ENCODE measurements around the gene DLK1.

The DLK1 gene

DNA sequence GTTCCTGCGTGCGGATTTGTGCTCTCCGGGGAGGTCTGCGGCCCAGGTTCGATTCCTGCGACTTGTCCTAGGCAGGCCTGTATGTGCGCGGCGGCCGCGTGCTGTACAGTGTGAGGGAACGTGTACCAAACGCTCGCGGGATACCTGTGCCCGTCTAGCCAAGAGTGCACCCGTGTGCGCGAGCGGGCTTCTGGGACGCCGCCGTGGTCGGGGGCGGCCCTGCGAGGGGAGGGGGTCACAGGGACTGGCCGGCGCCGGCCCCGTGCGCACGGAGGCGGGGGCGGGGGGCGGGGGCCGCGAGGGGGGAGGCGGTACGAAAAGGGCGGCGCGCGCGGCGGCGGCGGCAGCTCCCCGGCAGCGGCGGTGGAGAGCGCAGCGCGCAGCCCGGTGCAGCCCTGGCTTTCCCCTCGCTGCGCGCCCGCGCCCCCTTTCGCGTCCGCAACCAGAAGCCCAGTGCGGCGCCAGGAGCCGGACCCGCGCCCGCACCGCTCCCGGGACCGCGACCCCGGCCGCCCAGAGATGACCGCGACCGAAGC, at the start of gene DLK1:
Gene DLK1, plus strand, starts transcription at position 343 of the 536 bp plus-strand sequence. Its CDS starts 177 bp downstream, at position 520.
- DNase-seq, result no peak

DNA sequence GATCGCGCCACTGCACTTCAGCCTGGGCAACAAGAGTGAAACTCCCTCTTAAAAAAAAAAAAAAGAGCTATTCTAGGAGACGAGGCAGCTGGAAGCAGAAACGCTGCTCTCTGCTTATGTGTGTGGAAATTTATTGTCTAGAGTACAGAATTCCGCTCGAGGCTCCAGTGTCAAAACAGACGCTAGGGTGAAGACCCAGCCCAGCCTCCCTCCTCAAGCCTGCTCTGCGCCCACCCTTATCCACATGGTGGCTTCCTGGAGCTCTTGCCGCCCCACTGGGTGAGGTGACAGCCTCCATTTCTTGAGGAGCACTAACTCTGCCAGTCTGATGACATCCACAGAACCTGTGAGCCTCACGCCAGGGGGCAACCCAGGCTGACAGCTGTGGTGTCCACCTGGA, 49.5 kb upstream of the DLK1 start:
- no peak for DNase-seq

DNA sequence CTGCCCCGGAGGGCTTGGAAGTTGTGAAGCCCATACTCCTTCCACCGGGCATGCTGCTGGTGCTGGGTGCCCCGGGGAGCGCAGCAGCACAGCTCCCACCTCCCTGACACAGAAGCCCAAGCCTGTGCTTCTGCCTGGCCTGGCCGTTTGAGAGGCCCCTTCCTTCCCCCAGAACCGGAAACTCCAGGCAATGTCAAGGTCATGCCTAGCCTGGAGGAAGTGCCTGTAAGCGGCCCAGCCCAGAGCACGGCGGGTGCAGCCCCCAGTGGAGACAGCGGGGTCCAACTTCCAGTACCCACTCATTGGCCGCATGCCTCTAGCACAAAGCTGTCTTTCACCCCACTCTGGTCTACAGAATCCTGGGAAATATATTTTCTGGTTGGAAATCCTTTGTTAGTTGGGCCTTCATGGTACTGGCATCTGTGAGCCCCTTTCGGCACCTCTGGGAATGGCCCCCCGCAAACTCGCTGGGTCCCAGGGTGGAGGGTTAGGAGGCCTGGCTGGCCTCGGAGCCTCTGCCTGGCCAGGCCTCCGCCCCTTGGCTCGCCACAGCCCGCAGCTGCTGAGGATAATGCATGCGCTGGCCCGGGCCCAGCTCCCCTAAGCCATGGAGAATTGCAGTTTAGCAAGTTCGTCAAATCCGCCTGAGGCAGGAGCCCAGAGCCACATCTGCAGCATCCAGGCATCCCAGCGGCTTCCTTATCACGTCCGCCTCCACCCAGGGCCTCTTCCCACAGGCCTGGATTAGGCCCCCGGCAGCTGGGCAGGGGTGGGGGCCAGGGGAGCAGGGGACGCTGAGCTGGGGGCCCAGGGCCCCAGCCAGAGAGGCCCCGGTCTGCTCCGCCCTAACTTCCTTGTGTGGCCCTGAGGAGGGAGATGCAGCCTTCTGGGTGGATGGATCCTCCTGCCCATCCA, 48.9 kb upstream of the DLK1 start:
- no peak for DNase-seq

DNA sequence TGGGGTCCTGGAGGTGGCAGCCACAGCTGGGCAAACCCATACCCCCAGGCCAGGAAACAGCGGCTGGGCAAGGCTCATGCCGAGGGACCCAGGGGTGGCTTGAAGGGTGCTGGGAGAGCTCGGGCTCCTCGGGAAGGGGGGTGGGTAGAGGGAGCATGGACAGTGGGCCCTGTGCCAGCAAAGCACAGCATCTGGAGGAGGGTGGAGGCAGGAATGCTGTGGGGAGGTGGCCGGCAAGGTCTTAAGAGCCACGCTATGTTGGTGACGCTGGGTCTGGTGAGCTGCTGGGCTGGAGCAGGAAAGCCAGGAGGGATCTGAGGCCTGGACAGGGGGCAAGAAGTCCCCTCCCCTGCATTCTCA, 48.2 kb upstream of the DLK1 start:
- no peak for DNase-seq

DNA sequence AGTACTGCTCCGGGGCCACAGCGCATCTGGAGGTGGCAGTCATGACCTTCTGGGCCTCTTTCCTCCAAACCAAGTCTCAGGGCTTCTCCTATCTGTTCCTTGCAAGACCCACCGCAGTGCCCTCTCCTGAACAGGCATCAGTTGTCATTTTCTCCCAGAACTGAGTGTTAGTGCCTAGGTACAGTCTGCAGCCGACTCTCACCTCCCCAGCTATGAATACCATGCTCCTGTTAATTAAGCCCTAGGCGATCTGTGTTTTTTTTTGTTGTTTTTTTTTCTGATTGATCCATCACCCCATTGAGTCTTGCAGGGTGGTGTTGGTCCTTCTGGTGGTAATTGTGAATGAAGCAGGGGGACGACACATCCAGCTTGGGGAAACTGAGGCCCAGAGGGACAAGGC, 47.5 kb upstream of the DLK1 start:
- no peak for DNase-seq

DNA sequence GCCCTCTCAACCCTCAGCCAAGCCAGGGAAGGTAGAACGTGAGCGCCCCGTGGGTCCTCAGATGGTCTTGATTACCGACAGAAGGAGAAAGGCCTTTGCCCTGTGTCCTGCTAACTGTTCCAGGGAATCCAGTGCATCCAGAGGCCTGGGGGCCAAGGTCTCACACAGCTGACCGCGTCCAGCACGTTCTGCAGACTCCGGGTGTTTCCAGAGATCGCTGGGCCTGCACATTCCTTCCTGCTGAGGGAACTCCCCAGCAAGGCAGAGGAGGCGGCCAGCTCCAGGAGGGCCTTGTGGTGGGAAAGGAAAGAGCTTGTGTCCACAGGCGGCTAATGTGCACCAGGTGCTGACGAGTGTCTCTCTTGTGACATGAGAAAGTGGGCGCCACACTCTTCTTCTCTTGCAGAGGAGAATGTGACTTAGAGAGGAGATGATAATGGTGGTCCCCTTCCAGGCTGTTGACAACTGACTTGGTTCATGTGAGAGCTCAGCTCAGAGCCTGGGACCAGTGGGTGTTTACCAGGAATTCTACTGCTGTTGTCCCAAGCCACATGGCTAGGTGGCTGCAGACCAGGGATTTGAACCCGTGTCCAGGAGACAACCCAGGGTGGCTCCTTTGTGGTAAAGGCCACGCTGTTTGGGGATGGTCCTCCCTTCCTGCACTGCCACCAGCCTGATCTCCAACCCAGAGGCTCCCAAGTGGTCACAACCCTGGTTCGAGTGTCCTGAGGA, 46.8 kb upstream of the DLK1 start:
- DNase-seq, result no peak

DNA sequence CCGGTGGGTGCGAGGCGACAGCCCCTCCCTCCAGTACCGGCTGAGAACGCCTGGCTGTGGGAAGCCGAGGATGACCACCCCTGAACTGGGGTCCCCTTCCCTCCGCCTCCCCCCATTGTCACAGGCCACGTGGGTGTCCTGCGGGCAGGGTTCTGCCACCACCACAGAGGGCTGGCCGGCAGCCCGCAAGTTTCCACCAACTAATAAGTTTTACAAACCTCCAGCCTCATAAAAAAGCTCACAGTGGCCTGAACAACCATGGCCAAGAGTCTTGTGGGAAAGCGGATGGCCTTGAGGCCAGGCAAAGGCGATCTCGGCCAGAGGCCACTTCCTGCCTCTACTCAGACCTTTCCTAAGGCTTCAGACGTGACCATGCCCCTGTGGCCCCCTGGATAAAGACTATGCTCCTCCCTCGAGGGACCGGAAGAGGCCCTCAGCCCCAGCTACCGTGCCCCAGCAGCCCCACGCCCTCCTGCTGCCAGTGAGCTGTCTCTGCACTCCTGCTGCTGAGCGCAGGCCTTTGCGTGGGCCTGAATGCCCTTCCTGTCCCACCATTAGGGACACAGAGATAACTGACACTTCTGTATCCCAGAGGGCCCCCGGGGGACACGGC, 46.1 kb upstream of the DLK1 start:
- DNase-seq, result no peak

DNA sequence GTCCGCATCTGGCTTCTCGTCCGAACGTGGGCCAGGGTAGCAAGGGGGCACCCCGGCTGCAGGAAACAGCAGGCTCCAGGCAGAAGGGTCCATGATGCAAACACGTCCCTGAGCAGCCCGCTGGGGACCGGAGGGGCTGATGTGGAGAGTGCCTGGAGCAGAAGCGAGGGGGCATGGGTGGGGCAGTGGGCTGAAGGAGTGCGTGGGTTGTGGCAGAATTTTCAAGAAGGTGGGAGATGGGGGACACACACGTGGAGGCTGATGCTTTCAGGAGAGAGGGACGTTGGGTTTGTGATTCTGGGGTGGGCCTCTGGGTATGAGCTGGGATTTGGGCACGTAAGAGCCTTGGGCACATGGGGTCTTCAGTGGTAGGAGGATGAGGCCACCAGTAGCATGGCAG, 45.6 kb upstream of the DLK1 start:
- DNase-seq, result no peak

DNA sequence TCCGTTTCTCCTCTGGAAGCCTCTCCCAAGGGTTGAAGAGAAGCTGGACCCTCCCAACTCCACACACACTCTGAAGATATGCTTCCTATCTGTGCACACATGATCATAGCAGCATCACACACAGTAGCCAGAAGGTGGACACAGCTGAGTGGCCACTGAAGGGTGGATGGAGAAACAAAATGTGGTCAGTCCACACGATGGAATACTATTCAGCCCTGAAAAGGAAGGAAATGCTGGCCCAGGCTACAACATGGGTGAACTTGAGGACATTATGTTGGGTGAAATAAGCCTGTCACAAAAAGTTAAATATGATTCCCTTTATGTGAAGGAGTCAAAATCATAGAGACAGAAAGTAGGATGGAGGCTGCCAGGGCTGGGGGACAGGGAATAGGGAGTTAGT, 43.9 kb upstream of the DLK1 start:
- DNase-seq, result no peak

DNA sequence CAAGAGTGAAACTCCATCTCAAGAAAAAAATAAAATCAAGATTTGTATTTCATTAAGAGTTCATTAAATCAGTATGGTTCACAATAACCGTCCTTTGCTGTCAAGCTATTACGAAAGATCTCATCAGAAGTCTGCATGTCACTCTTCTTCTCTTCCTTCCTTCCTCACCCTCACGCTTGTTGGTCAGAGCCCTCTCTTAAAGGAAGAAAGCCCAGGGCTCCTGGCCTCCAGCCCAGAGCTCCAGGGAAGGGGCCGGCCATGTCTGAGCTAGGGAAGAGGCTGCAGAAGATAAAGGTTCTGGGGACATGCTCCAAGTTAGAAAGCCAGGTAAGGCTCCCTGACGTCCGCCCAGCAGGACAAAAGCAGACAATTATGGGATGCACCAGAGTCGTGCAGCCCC, 43.1 kb upstream of the DLK1 start:
- no peak for DNase-seq

DNA sequence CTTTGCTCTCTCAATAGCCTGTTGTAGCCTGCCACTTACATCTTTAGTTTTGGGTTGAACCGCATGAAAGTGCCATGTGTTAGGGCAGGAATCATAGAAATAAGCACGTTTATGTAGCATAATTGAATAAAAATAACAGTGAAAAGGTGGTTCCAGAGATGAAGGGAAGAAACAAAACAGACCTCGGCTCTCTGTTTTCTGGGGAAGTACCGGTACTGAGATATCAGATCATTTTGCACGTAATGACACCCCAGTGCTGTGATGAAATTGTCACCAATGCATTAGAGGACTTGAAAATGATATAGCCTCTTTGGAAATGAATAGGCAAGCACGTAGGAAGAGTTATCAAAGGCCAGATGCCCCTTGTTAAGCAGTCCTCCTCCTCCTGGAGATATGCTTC, 42.5 kb upstream of the DLK1 start:
- no peak for DNase-seq

DNA sequence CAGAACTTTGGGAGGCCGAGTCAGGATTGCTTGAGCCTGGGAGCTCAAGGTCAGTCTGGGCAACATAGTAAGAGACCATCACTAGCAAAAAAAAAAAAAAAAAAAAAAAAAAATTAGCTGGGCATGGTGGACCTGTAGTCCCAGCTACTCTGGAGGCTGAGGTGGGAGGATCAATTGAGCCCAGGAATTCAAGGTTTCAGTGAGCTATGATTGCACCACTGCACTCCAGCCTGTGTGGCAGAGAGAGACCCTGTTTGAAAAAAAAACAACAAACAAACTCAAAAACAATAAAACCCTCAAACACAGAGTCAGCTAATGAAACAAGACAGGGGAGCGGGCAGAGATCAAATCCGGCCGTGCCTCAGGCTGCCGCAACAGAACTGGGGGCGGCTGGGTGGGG, 41.7 kb upstream of the DLK1 start:
- no peak for DNase-seq

DNA sequence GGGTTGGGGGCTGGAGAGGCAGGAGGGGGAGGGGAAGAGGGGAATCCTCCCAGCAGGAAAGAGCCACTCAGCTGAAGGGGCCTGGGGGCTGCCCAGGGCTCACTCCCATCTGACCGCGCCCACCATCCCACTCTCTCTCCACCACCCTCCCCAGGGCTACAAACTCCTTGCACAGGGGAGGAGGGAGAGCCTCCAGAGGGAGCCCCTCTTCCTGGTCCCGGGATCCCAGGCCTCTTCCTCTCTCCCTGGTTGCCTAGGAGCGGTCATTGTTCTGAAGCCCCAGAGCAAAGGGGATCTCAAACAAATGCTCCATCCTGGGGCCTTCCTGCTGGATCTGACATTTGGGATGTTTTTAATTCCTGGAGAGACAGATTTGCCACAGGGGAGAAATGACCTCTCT, 39.8 kb upstream of the DLK1 start:
- no peak for DNase-seq

DNA sequence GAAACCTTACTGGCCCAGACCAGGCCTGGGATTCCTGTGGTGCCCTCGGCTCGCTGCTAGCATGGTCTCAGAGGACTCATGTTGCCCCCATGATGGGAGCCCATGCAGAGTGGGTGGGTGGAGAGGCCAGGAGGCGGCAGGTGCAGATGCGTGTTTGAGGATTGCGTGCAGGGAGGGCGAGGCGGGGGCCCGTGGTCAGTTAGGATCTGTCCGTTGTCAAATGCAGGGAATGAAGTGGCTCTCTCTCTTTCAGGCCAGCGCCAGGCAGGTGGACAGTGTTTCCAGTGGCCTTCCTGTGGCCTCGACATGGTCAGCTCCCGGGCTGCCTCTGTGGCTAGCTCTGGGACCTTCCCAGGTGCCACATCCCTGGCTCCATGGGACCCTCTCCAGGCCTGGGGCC, 39.3 kb upstream of the DLK1 start:
- no peak for DNase-seq

DNA sequence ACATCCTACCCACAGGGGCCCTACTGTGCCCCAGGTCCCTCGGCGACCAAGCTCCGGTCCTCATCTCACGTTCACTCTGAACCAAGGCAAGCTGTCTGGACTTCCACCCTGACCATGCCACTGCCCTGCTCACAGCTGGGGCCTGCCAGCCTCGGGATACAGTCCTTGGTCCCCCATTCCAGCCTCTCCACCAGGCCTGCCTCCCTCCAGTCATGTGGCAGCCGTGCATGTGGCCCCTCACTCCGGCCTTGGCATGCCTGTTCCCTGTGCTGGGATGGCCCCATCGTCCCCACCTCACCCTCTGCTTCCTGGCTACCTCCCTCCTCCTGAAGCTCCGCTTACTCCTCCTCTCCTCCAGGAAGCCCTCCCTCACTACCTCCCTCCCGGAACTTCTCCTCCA, 38.6 kb upstream of the DLK1 start:
- DNase-seq, result no peak

DNA sequence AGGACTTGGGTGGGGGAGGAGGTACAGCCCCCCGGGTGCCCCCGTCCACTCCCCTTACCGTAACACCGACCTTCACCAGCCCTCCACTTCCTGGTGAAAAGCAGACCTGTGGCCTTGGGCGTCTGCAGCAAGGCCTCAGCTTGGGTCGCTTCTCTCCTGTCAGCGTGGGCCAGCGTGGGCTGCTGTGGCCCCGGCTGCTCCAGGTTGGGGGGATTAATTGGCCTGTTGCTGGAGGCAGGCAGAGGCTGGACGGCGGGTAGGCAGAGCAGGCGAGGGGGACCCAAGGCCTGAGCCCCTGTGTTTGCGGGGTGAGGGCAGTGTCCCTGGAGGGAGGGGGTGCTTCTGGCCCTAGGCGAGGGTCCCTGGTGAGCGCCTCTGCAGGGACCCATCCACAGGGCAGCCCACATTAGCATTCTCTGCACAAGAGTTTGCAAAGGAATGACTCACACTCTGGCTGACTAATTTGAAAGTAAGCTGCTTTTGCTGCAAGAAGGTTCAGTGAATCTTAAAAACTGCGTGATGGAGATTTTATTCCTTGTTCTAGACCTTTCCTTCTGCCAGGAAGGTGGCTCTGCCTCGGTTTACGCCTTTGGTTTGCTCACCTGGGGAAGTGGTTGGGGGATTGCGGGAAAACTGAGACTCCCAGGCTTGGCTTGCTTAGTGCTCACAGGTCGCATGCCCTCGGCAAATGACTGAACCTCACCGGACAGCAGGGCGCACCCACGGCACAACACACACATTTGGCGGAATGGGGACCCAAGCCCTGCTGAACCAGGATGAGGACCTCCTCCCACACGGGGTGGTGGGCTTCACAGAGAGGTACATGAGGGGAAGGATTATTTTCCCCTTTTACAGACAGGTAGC, 37.9 kb upstream of the DLK1 start:
- DNase-seq, result no peak

DNA sequence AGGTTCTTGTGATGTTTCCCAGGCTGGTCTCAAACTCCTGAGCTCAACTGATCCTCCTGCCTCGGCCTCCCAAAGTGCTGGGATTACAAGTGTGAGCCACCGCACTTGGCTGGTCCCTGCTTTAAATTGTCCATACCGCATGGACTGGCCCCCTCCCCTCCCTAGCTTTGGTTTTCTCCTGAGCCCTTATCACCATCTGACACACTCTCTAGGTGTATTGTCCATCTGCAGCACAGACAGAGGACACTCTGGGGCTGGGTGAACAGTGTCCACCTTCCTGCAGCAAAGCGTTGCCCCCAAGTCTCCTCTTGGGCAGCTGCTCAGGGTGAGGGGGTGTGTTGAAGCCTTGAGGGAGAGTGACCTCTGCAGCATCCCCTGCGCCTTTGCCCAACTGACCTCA, 36.0 kb upstream of the DLK1 start:
- DNase-seq, result no peak

DNA sequence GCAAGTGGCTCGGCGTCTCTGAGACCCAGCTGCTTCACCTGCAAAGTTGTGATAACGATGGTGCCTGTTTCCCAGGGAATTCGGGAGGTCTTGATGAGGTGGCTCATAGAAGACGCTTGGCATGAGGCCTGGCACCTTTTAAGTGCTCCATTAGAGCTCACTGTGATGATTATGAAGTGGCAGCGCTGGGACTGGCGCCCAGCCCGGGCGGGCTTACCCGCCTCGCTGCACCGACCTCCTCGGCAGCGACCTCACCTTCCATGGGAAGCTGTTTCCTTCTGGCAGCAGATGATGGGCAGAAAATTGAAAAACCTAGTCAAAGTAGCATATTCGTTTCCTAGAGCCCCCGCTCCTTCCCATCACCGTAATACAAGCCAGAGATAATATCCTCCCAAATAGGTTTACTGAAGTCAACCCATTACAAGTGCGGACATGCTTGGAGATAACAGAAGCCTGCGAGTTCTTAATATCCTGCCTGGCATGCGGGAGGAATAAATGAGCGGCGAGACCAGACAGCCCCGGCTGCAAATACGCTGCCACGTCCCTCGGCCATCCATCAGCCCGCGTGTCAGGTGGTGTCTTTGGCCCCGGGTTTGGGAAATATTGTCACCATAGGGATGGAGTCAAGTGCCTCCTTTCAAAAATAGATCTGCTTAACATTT, 35.2 kb upstream of the DLK1 start:
- DNase-seq, result no peak

DNA sequence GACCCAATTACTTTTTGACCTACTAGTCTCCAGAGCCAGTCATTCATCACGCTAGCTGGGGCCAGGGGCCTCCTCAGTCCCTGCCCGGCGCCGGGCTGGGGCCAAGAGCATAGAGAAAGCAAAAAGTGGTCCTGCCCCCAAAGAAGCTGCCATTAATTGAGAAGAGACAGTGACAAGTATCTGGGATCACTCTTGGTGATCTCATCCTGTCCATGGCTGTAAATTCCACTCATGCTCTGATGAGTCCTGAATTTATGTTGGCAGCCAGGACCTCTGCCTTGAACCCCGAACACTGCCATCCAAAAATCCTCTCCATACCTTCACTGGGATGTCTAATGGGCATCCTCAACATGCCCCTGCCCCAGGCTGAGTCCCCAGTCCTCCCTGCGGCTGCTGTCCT, 34.4 kb upstream of the DLK1 start:
- no peak for DNase-seq

DNA sequence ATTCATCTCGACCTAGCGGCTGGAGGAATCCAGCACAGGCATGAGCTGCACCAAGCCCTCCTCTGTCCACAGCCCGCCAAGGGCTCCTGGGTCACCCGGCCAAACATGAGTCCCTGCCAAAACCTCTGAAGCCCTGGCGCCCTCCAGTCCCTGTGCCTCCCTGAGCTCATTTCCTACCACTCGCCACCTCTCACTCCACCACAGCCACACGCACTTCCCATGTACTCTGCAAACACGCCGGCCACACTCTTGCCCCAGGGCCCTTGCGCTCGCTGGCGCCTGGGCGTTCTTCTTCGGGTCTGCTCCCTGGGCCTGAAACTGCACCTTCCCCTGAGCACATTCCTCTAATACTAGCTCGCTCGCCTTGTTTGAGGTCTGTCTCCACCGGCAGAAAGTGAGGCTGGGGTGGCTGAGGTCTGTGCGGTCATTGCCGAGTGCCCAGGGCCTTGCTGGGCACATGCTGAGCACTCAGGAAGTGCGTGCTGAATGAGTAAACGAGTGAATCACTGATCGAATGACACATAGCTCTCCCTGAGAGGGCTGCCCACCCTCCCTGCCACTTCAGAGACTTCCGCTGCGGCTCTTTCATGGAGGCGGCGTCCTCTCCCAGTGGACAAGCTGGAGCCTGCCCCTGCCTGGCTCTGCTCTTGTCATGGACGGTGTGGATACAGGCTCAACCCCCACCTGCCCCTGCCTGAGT, 33.7 kb upstream of the DLK1 start:
- no peak for DNase-seq

DNA sequence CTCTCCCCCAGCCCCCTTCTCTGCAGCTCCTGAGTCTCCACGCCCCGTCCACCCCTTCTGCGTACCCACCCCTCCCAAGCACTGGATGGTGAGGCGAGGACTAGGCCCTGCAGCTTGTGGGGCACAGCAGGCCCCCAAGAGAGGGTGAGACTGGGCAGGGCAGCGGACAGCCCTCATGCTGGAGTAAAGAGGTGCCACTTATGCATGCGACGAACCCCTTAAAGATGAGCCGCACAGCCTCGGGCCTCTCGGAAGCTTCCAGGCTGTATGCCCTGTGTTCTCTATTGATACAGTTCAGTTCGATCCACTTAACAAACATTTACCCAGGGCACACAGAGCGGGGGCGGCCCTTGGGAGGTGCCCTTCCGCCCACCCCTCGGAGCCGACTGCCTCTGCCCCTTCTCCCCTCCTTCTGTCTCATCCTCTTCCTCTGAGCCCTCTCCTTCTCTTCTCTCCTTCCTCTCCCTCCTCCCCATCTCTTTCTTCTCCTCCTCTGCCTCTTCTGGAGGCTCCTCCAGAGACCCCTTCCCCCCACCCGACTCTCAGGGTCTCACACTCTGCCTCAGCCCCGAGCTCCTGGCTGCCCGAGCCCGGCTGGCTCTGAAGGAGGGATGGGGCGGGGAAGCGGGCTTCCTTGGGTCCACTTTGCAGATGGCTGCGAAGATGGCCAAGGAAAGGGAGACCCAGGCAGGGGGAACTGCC, 32.7 kb upstream of the DLK1 start:
- DNase-seq, result no peak

All from CD4-positive, alpha-beta T cell treated with Interleukin-17A for 1 hour (primary cell).